Measurements from ENCODE around the gene MED27.

DNA sequence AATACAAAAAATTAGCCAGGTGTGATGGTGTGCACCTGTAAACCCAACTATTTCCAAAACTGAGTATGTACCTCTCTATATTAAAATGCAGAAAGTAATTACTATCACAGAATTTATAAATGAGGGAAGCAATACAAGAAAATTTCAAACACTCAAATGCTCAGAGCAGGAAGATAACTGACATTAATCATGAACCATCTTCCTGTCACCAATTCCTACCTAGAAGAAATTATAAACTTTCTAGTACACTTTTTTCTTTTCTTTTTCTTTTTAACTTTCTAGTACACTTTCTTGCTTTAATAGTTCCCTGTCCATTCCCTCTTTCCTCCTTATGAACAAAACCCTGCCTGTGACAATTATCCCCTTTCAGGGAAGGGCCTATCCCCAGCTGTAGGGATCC is 106.8 kb downstream of the MED27 start:
- TF ChIP-seq POLR2A (IDR thresholded peaks at IDR 0.05) (no peak), CTCF (IDR thresholded peaks at IDR 0.05) (no peak), EP300 (IDR thresholded peaks at IDR 0.05) (no peak)
